ENCODE data around the gene ST7.

The ST7 gene

DNA sequence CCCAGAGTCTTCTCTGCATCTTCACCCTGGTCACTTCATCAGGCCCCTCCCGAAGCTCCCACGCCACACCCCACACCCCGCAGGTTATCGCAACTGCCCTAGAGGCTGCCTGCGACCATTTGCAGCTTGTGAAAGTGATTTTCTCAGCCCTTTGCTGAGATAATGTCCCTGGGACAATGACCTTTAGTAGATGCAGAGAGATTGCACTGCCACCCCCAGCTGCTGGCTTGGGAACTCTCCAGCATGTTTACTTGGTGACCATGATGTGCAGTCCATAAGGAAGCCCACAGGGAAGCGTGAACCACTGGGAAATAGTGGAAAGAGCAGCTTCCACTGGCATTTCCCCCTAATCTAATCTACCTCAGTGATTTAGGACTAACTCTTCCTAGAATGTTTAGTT lies 272.2 kb downstream of the ST7 start:
- no peak for DNase-seq (ENCODE audit: low read depth)
- no peak overlapping the region for H3K4me3 ChIP-seq (ENCODE audit: control insufficient read depth, low read depth, low read length)
- TF ChIP-seq CTCF (conservative IDR thresholded peaks at IDR 0.05; ENCODE audit: control insufficient read depth, insufficient read depth, low read depth, low read length): no peak

GRCh38 chr7:117227091-117227490 lies 273.8 kb downstream of the ST7 start:
- no peak overlapping the region for H3K4me3 ChIP-seq (ENCODE audit: control insufficient read depth, low read depth, low read length)
- no peak for TF ChIP-seq CTCF (conservative IDR thresholded peaks at IDR 0.05; ENCODE audit: control insufficient read depth, insufficient read depth, low read depth, low read length)
- no peak for DNase-seq (ENCODE audit: low read depth)

GRCh38 chr7:117229350-117229749 lies 276.0 kb downstream of the ST7 start:
- TF ChIP-seq CTCF (conservative IDR thresholded peaks at IDR 0.05; ENCODE audit: control insufficient read depth, insufficient read depth, low read depth, low read length): no peak
- no peak overlapping the region for H3K4me3 ChIP-seq (ENCODE audit: control insufficient read depth, low read depth, low read length)
- peak; percentile 22 for DNase-seq (ENCODE audit: low read depth)

GRCh38 chr7:117230276-117231046 lies 277.2 kb downstream of the ST7 start:
- TF ChIP-seq CTCF (conservative IDR thresholded peaks at IDR 0.05; ENCODE audit: control insufficient read depth, insufficient read depth, low read depth, low read length): no peak
- peak; percentile 52 for DNase-seq (ENCODE audit: low read depth)

GRCh38 chr7:117231047-117231359 lies 277.7 kb downstream of the ST7 start:
- no peak for TF ChIP-seq CTCF (conservative IDR thresholded peaks at IDR 0.05; ENCODE audit: control insufficient read depth, insufficient read depth, low read depth, low read length)
- H3K4me3 ChIP-seq (ENCODE audit: control insufficient read depth, low read depth, low read length): no peak overlapping the region
- no peak for DNase-seq (ENCODE audit: low read depth)

More at GRCh38 chr7:117230276-117231046, 277.2 kb downstream of the ST7 start:
- no peak overlapping the region for H3K4me3 ChIP-seq (ENCODE audit: control insufficient read depth, low read depth, low read length)

DNA sequence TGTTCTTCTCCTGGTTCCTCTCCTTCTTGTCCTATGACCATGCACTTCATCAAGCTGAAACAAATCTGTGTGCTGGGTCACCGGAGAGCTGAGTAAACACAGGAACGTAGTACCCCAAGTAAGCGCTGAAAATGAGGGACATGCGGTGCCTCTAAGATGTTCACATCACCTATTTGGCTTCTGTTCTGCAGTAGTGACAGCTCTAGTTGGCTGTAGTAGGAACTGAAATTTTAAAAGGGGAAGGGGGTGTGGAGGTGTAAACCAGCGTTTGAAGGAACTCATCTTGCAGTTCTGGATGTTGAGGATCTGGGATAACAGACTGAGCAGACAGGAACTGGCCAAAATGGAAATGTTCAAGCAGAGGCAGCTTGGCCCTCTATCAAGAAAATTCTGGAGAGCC lies 284.3 kb downstream of the ST7 start:
- no peak for TF ChIP-seq CTCF (conservative IDR thresholded peaks at IDR 0.05; ENCODE audit: control insufficient read depth, insufficient read depth, low read depth, low read length)
- no peak overlapping the region for H3K4me3 ChIP-seq (ENCODE audit: control insufficient read depth, low read depth, low read length)
- DNase-seq (ENCODE audit: low read depth): no peak

- no peak for TF ChIP-seq CTCF (conservative IDR thresholded peaks at IDR 0.05; ENCODE audit: control insufficient read depth, insufficient read depth, low read depth, low read length)
- H3K4me3 ChIP-seq (ENCODE audit: control insufficient read depth, low read depth, low read length): no peak overlapping the region
- DNase-seq (ENCODE audit: low read depth): no peak
These were observed 285.2 kb downstream of the ST7 start for GRCh38 chr7:117238472-117238871.
